ENCODE data around the gene ZNF423. TPM values are rescaled to one million over a fixed set of nuclear protein-coding genes. Genes with fewer than 3 reads are reported as not detected.

Gene ZNF423
- total and polyA plus RNA-seq, 9 of the 15 experiments (the other 6 are each of a cell fraction or from before 2014, with no cell fraction given), result not detected

DNA sequence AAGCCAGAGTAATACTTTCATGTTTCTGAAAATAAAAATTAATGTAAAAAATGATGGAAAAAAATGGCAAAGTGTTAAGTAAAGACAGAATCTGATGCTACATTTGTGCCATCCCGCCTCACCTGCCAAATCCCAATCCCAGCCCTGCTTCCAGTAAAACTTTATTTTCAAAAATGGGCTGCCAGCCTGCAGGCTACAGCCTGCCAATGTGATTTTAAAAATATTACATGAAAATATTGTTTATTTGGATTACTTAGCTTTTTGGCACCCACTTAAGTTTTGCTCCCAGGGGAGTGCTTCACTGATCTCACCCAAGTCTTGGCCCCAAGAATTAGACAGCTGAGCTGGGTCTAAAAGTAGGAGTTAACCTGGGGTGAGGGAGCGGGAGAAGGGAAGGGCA is 369.5 kb downstream of the ZNF423 start (continued):
- TF ChIP-seq, protein P1, sequence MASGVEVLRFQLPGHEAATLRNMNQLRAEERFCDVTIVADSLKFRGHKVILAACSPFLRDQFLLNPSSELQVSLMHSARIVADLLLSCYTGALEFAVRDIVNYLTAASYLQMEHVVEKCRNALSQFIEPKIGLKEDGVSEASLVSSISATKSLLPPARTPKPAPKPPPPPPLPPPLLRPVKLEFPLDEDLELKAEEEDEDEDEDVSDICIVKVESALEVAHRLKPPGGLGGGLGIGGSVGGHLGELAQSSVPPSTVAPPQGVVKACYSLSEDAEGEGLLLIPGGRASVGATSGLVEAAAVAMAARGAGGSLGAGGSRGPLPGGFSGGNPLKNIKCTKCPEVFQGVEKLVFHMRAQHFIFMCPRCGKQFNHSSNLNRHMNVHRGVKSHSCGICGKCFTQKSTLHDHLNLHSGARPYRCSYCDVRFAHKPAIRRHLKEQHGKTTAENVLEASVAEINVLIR (CRISPR knock-in tag; IDR thresholded peaks at IDR 0.05), result no peak
- TF ChIP-seq PHF21A (IDR thresholded peaks at IDR 0.05; ENCODE audit: borderline replicate concordance, low read depth), result no peak

DNA sequence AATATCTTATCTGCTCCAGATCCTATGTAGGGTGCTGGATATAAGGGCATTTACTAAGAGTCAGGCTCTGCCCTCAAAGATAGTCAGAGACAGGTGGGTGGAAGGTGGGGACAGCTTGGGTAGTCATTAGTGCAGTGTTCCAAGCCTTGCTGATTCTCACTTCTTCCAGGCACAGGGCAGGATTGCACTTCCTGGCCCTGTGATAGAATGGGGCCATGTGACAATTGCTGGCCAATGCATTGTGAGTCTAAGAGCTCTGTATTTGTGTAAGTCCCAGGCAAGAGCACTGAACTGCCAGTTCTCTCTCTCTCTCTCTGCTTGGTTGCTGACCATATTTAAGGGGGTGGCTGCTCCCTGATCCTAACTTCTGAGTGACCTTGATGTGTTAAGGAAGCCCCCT is 370.2 kb downstream of the ZNF423 start:
- intact Hi-C loops (cut with micrococcal nuclease), result no loop called here
- ChIA-PET CTCF (ENCODE audit: low intra/inter-chr PET ratio) (no interaction called here), POLR2A (no interaction called here)
- ATAC-seq (no peak), FAIRE-seq (no peak), DNase-seq (ENCODE audit: extremely low read depth in 1 of 4, low spot score in 3 of 4) (no peak)
- H3K4me3 ChIP-seq, result no peak overlapping the region
- in situ Hi-C loops (cut with MboI), result no loop called here
- H3K27me3 ChIP-seq (ENCODE audit: control insufficient read depth in 2 of 2, insufficient read depth in 2 of 2, low read length in 2 of 2), result peaks cover 0 to 23% of the 10 kb centered on the region in 2 experiments; a peak in 3 of 5 replicates
- no peak overlapping the region for H3K9ac ChIP-seq (ENCODE audit: insufficient read depth in 1 of 2, low read depth in 2 of 2, low read length in 2 of 2)
- TF ChIP-seq YBX1 (IDR thresholded peaks at IDR 0.05) (no peak), ZNF717 (CRISPR knock-in tag; IDR thresholded peaks at IDR 0.05) (no peak), ZNF583 (CRISPR knock-in tag; IDR thresholded peaks at IDR 0.05) (no peak), GATAD2B (IDR thresholded peaks at IDR 0.05; ENCODE audit: borderline replicate concordance) (no peak), PTRF (tag; IDR thresholded peaks at IDR 0.05) (no peak), HDAC2 (IDR thresholded peaks at IDR 0.05) (no peak), MEF2D (tag; conservative IDR thresholded peaks at IDR 0.05; ENCODE audit: low read depth) (no peak), MCM5 (IDR thresholded peaks at IDR 0.05; ENCODE audit: low read depth) (no peak), ZBED1 (IDR thresholded peaks at IDR 0.05) (no peak), EP300 (IDR thresholded peaks at IDR 0.05; ENCODE audit: low read length) (no peak), PHB2 (IDR thresholded peaks at IDR 0.05; ENCODE audit: low read depth) (no peak), TEAD4 (IDR thresholded peaks at IDR 0.05; ENCODE audit: low read length) (no peak), TEAD4 (CRISPR knock-in tag; IDR thresholded peaks at IDR 0.05; ENCODE audit: borderline replicate concordance) (no peak), CSDE1 (IDR thresholded peaks at IDR 0.05) (no peak), SMARCB1 (IDR thresholded peaks at IDR 0.05; ENCODE audit: insufficient read length, low read depth) (no peak)
- H3K4me1 ChIP-seq (replicated peaks in 1 of 2; ENCODE audit: control insufficient read depth in 2 of 2, insufficient read depth in 2 of 2, low read length in 2 of 2), result peaks cover 0 to 9% of the 10 kb centered on the region in 2 experiments; a peak in 1 of 5 replicates
- no peaks in the 10 kb centered on the region for H3K79me2 ChIP-seq (ENCODE audit: control insufficient read depth, insufficient read depth, low read length)
- no TSS peak for BruUV-seq (replicated peaks)
- H3K27ac ChIP-seq (ENCODE audit: extremely low read depth, low read depth, low read length), result no peak overlapping the region
- no peaks in the 10 kb centered on the region for H4K20me1 ChIP-seq (replicated peaks; ENCODE audit: control insufficient read depth, insufficient read depth, low read length)
- H2AFZ ChIP-seq (ENCODE audit: low read depth, low read length), result no peak overlapping the region
- H3K4me2 ChIP-seq (ENCODE audit: insufficient read depth, low read length), result no peak overlapping the region
- H3K36me3 ChIP-seq (ENCODE audit: control insufficient read depth, insufficient read depth, low read length), result no peaks in the 10 kb centered on the region
- no peaks in the 10 kb centered on the region for H3K9me3 ChIP-seq (replicated peaks; ENCODE audit: control insufficient read depth, insufficient read depth, low read depth, low read length)
- H3K9me1 ChIP-seq (ENCODE audit: control insufficient read depth, insufficient read depth, low read length), result no peaks in the 10 kb centered on the region
